GM12878 (cell line): ENCODE measurements around the gene PNMA1. TPM values are rescaled to one million over a fixed set of nuclear protein-coding genes. Genes with fewer than 3 reads are reported as not detected.
A peak's percentile ranks its signal among the peaks of the same experiment; 100 is the strongest.

Source experiments
- ATAC-seq: fragments of 200-7000 bp; cut with Tn5 transposase; 3 replicates; pipeline ENCODE4 v1.9.1; 2020; ENCODE audit warnings: mild to moderate bottlenecking, moderate library complexity
- BruUV-seq: library from RNA; stranded (reverse); fragments of 400-500 nt; replicated peaks from 2 replicates; lab custom pipeline; 2021; lab: Mats Ljungman, UMichigan
- CTCF ChIA-PET: fragments of 300-600 bp; sonication (Branson Sonifier 250); formaldehyde crosslinking; extraction: SDS; loops from one replicate; lab custom pipeline; 2021; ENCODE audit warnings: inconsistent platforms; lab: Yijun Ruan, JAX
- POLR2A ChIA-PET: fragments of 350-600 bp; formaldehyde crosslinking; extraction: SDS; loops from one replicate; lab custom pipeline; 2021; ENCODE audit warnings: inconsistent platforms; lab: Charles Lee
- RAD21 ChIA-PET: fragments of 300-600 bp; sonication (Branson Sonifier 250); formaldehyde crosslinking; loops from one replicate; lab custom pipeline; 2023; ENCODE audit warnings: antibody characterized with exemption; ENCODE audit not compliant: unreplicated experiment; lab: Charles Lee
- SMC1A ChIA-PET: fragments of 300-600 bp; sonication (Branson Sonifier 250); formaldehyde crosslinking; loops from one replicate; lab custom pipeline; 2023; ENCODE audit not compliant: unreplicated experiment, uncharacterized antibody; lab: Charles Lee
- DNase-seq: peaks from one replicate; pipeline ENCODE4 v3.0.0-alpha.2; 2011; ENCODE audit warnings: low read depth, low spot score
- FAIRE-seq: peaks from 3 replicates; lab custom pipeline; 2011; peaks lifted over from hg19 to GRCh38; lab: Jason Lieb, UNC
- H2AFZ ChIP-seq: 2 replicates; pipeline ENCODE4 v1.6.0; 2011; ENCODE audit warnings: low read depth, low read length, control low read depth; ENCODE audit not compliant: control insufficient read depth
- H3K27ac ChIP-seq: 2 replicates; pipeline ENCODE4 v1.5.1; 2011; ENCODE audit warnings: control low read depth; ENCODE audit not compliant: control insufficient read depth, insufficient read depth
- H3K27me3 ChIP-seq, 2 experiments: replicated peaks in 1 of 2; 2 replicates each; pipeline versions ENCODE4 v1.6.0 to v1.6.1; 2011; ENCODE audit warnings: low read length in 1 of 2; ENCODE audit not compliant: control insufficient read depth in 2 of 2, insufficient read depth in 2 of 2
- H3K36me3 ChIP-seq, 2 experiments: 2 replicates each; pipeline ENCODE4 v1.5.1; 2011; ENCODE audit warnings: low read length in 1 of 2; ENCODE audit not compliant: control insufficient read depth in 2 of 2, insufficient read depth in 2 of 2
- H3K4me1 ChIP-seq: 2 replicates; pipeline ENCODE4 v1.6.1; 2011; ENCODE audit warnings: mild to moderate bottlenecking, low read length, moderate library complexity, mixed read lengths; ENCODE audit not compliant: control insufficient read depth, insufficient read depth
- H3K4me2 ChIP-seq: 2 replicates; pipeline ENCODE4 v1.6.0; 2011; ENCODE audit warnings: control low read depth; ENCODE audit not compliant: control insufficient read depth, insufficient read depth
- H3K4me3 ChIP-seq: fragments of 200-600 bp; sonication (generic); 2 replicates; pipeline ENCODE4 v1.5.1; 2016
- H3K79me2 ChIP-seq: 2 replicates; pipeline ENCODE4 v1.6.0; 2011; ENCODE audit warnings: low read length; ENCODE audit not compliant: control insufficient read depth, insufficient read depth
- H3K9ac ChIP-seq: 2 replicates; pipeline ENCODE4 v1.8.0; 2011; ENCODE audit warnings: low read length, control low read depth, mixed read lengths; ENCODE audit not compliant: control insufficient read depth, insufficient read depth
- H3K9me3 ChIP-seq: replicated peaks from 3 replicates; pipeline ENCODE4 v1.5.1; 2011; ENCODE audit warnings: mild to moderate bottlenecking, low read length; ENCODE audit not compliant: control insufficient read depth, insufficient read depth
- H4K20me1 ChIP-seq: 2 replicates; pipeline ENCODE4 v1.6.0; 2011; ENCODE audit not compliant: control insufficient read depth, insufficient read depth
- BMI1 ChIP-seq: fragments of 450-650 bp; IDR thresholded peaks from 2 replicates; pipeline ENCODE4 v1.6.1; 2016; ENCODE audit warnings: mild to moderate bottlenecking, moderate library complexity, borderline replicate concordance
- FOXK2 ChIP-seq: fragments of 450-650 bp; IDR thresholded peaks from 2 replicates; pipeline ENCODE4 v1.6.1; 2017; ENCODE audit warnings: mild to moderate bottlenecking, moderate library complexity
- IKZF1 ChIP-seq: fragments of 450-650 bp; conservative IDR thresholded peaks from 2 replicates; pipeline ENCODE4 v1.6.1; 2017; ENCODE audit warnings: antibody characterized with exemption, mild to moderate bottlenecking
- MEF2A ChIP-seq: IDR thresholded peaks from 2 replicates; pipeline ENCODE4 v1.6.1; 2011; ENCODE audit warnings: low read depth, mild to moderate bottlenecking, low read length, moderate library complexity; ENCODE audit not compliant: insufficient read depth
- MEF2B ChIP-seq: fragments of 450-650 bp; IDR thresholded peaks from 2 replicates; pipeline ENCODE4 v1.6.1; 2018; ENCODE audit warnings: mild to moderate bottlenecking, moderate library complexity; ENCODE audit not compliant: partially characterized antibody, poor library complexity, severe bottlenecking
- MLLT1 ChIP-seq: fragments of 450-650 bp; IDR thresholded peaks from 2 replicates; pipeline ENCODE4 v1.6.1; 2016; ENCODE audit warnings: mild to moderate bottlenecking
- NBN ChIP-seq: fragments of 450-650 bp; IDR thresholded peaks from 2 replicates; pipeline ENCODE4 v1.6.1; 2016
- NFYA ChIP-seq: IDR thresholded peaks from 2 replicates; pipeline ENCODE4 v1.6.1; 2011; ENCODE audit warnings: low read depth, mild to moderate bottlenecking, low read length, improper control_type of control experiment, borderline replicate concordance
- PAX8 ChIP-seq: fragments of 450-650 bp; IDR thresholded peaks from 2 replicates; pipeline ENCODE4 v1.6.1; 2017; ENCODE audit warnings: mild to moderate bottlenecking, moderate library complexity
- POLR2A ChIP-seq: IDR thresholded peaks from 2 replicates; pipeline ENCODE4 v1.6.1; 2011; ENCODE audit warnings: low read depth, mild to moderate bottlenecking, low read length
- RCOR1 ChIP-seq: conservative IDR thresholded peaks from 2 replicates; pipeline ENCODE4 v1.6.1; 2012; ENCODE audit warnings: low read depth, low read length, improper control_type of control experiment
- SKIL ChIP-seq: fragments of 450-650 bp; IDR thresholded peaks from 2 replicates; pipeline ENCODE4 v1.6.1; 2017; ENCODE audit warnings: mild to moderate bottlenecking, low read depth, inconsistent platforms; ENCODE audit not compliant: poor library complexity, severe bottlenecking
- SMAD5 ChIP-seq: IDR thresholded peaks from 2 replicates; pipeline ENCODE4 v1.6.1; 2016; ENCODE audit warnings: antibody characterized with exemption, low read depth
- STAT1 ChIP-seq: fragments of 450-650 bp; conservative IDR thresholded peaks from 2 replicates; pipeline ENCODE4 v1.6.1; 2014; ENCODE audit warnings: antibody characterized with exemption, mild to moderate bottlenecking
- ZBTB33 ChIP-seq: fragments of 450-650 bp; IDR thresholded peaks from 2 replicates; pipeline ENCODE4 v1.6.1; 2017; ENCODE audit warnings: mild to moderate bottlenecking
- ZNF217 ChIP-seq: fragments of 450-650 bp; IDR thresholded peaks from 2 replicates; pipeline ENCODE4 v1.6.1; 2017; ENCODE audit warnings: antibody characterized with exemption, mild to moderate bottlenecking
- ZNF274 ChIP-seq: IDR thresholded peaks from one replicate; pipeline ENCODE4 v1.8.0; 2011; ENCODE audit not compliant: insufficient read length, insufficient read depth
- WGBS: methylation state at CpG from one replicate; pipeline ENCODE4 v1.1.6; 2016; ENCODE audit warnings: low lambda C conversion rate; ENCODE audit not compliant: insufficient replicate concordance, insufficient coverage; ENCODE audit errors: missing lambda C conversion rate; 5-methylcytosine and 5-hydroxymethylcytosine counted together
- in situ Hi-C: fragments of 300-500 bp; cut with MboI; formaldehyde crosslinking; loops from 9 replicates; pipeline ENCODE4 v1.14.3; 2018; ENCODE audit warnings: mixed read lengths
- intact Hi-C: fragments of 100-400 bp; cut with micrococcal nuclease; formaldehyde crosslinking; loops from one replicate; pipeline ENCODE4 v1.14.2; 2022; ENCODE audit not compliant: unreplicated experiment
- polyA plus RNA-seq, 11 experiments: library from polyadenylated mRNA; depleted of rRNA in 4 of 11; unstranded in 6 of 11; stranded (reverse) in 5 of 11; fragments of >200 nt; fragmentation: Nextera tagmentation in 4 of 11; fragmentation: Illumina TruSeq in 1 of 11; extraction: Ambion mirVana in 4 of 11; extraction: Trizol in 1 of 11; gene quantifications; 1 replicate in 1 of 11; 2 replicates in 10 of 11; pipeline versions ENCODE4 v1.2.1 to v1.2.3, GENCODE V29; 2011 to 2016; ENCODE audit warnings: inconsistent platforms in 2 of 11, missing spikeins in 2 of 11, low read depth in 1 of 11
- total RNA-seq, 4 experiments: library from RNA; depleted of rRNA in 3 of 4; stranded (reverse); fragments of >200 nt in 3 of 4; fragmentation: Illumina TruSeq in 1 of 4; extraction: Trizol in 1 of 4; gene quantifications; 2 replicates each; pipeline versions ENCODE4 v1.2.1 to v1.2.3, GENCODE V29; 2013 to 2021

PNMA1 gene
- total and polyA plus RNA-seq, 10 of the 15 experiments (the other 5 are each of a cell fraction or from before 2014, with no cell fraction given) = 1.8 to 39.3 (median 11.1) TPM

- Histone ChIP-seq H4K20me1 (peaks cover 40% of the 10 kb centered on the region), H3K9ac (peak overlapping the region; percentile 91), H3K79me2 (peaks cover 100% of the 10 kb centered on the region), H2AFZ (no peak overlapping the region), H3K4me2 (peak overlapping the region; percentile 100), H3K27ac (peak overlapping the region; percentile 94), H3K36me3 (peaks cover 2 to 15% of the 10 kb centered on the region in 2 experiments; a peak in 3 of 4 replicates), H3K4me3 (peak overlapping the region; percentile 83), H3K4me1 (peaks cover 68% of the 10 kb centered on the region), H3K9me3 (no peaks in the 10 kb centered on the region), H3K27me3 (no peaks in the 10 kb centered on the region)
- ChIA-PET CTCF (interaction anchor here (0.6 to 21.0 kb wide), 18 partner anchors 10 to 120 kb away, joined by 3 to 288 read pairs (median 4); no protein-coding TSS in a partner anchor), POLR2A (interaction anchor here (0.9 to 11.4 kb wide), 10 partner anchors 8 to 184 kb away, joined by 3 to 255 read pairs (median 5); no protein-coding TSS in a partner anchor), RAD21 (interaction anchor here (0.7 to 25.6 kb wide), 11 partner anchors 9 to 196 kb away, joined by 3 to 710 read pairs (median 4); partner anchors contain the start of genes COQ6, FAM161B and PTGR2), SMC1A (interaction anchor here (0.6 to 15.7 kb wide), 16 partner anchors 9 to 753 kb away, joined by 3 to 214 read pairs (median 5); partner anchors contain the start of gene ZNF410)
- WGBS = 4% methylated on average over 14 of the region's 14 CpGs
- TSS peak; percentile 91 for BruUV-seq
- intact Hi-C loops = loop anchor here (5.0 kb wide), 1 partner anchor 33 kb away; no protein-coding TSS in a partner anchor
- ATAC-seq = peak; percentile 53
- peak; percentile 41 for FAIRE-seq
- DNase-seq = peak; percentile 61
- in situ Hi-C loops = loop anchor here (25.0 kb wide), 2 partner anchors 1508 to 1783 kb away; no protein-coding TSS in a partner anchor
- peak; percentile 23 for TF ChIP-seq MEF2B
- TF ChIP-seq PAX8 = no peak
- TF ChIP-seq NBN = peak; percentile 53; the same call in 1 of the 2 replicates
- TF ChIP-seq ZBTB33 = no peak
- TF ChIP-seq ZNF217 = no peak
- peak; percentile 31; the same call in 1 of the 2 replicates for TF ChIP-seq BMI1
- TF ChIP-seq IKZF1 = peak; percentile 86
- no peak for TF ChIP-seq ZNF274
- TF ChIP-seq STAT1 = 0 out of 2 replicates have a peak, but pooled peaks have one; percentile 15
- peak; percentile 45; the same call in 1 of the 2 replicates for TF ChIP-seq MEF2A
- no peak for TF ChIP-seq NFYA
- TF ChIP-seq FOXK2 = 0 out of 2 replicates have a peak, but pooled peaks have one; percentile 48
- TF ChIP-seq POLR2A = peak; percentile 68
- no peak for TF ChIP-seq SMAD5
- no peak for TF ChIP-seq RCOR1
- TF ChIP-seq MLLT1 = peak; percentile 54; the same call in 1 of the 2 replicates
- TF ChIP-seq SKIL = peak; percentile 60
These were observed 40.0 kb upstream of the PNMA1 start for GRCh38 chr14:73753887-73754795.
